Uterus (tissue), 4 donors: ENCODE data around the gene MOB4. TPM values are rescaled to one million over a fixed set of nuclear protein-coding genes. Genes with fewer than 3 reads are reported as not detected.

ENCODE experiments used
- DNase-seq, 2 donors: peaks; one replicate each; pipeline ENCODE4 v3.0.0-alpha.2; 2019 to 2020
- H3K27ac ChIP-seq, 2 donors: fragments of 200-600 bp; sonication (generic); 1 replicate in 1 of 2; 2 replicates in 1 of 2; pipeline ENCODE4 v1.5.1; 2016 to 2018
- H3K27me3 ChIP-seq, 2 donors: fragments of 200-600 bp; sonication (generic); one replicate each; pipeline ENCODE4 v1.5.1; 2018 to 2019; ENCODE audit warnings: control low read depth in 1 of 2
- H3K36me3 ChIP-seq, 2 donors: fragments of 200-600 bp; sonication (generic); one replicate each; pipeline ENCODE4 v1.5.1; 2019; ENCODE audit warnings: control low read depth in 1 of 2
- H3K4me1 ChIP-seq, 2 donors: fragments of 200-600 bp; sonication (generic); one replicate each; pipeline ENCODE4 v1.5.1; 2018 to 2019; ENCODE audit warnings: control low read depth in 1 of 2
- H3K4me3 ChIP-seq, 2 donors: fragments of 200-600 bp; sonication (generic); 1 replicate in 1 of 2; 2 replicates in 1 of 2; pipeline ENCODE4 v1.5.1; 2018 to 2019; ENCODE audit warnings: mild to moderate bottlenecking in 1 of 2
- H3K9me3 ChIP-seq, 2 donors: fragments of 200-600 bp; sonication (generic); one replicate each; pipeline ENCODE4 v1.5.1; 2019; ENCODE audit warnings: control low read depth in 1 of 2
- CTCF ChIP-seq, 4 experiments: fragments of 200-600 bp in 2 of 4; fragments of 450-650 bp in 2 of 4; sonication (generic) in 2 of 4; IDR thresholded peaks; one replicate each; pipeline ENCODE4 v1.5.1; 2016 to 2019; ENCODE audit warnings: antibody characterized with exemption in 4 of 4, mild to moderate bottlenecking in 2 of 4, moderate library complexity in 1 of 4
- POLR2A ChIP-seq, 2 donors: fragments of 450-650 bp; IDR thresholded peaks; one replicate each; pipeline ENCODE4 v1.6.1; 2016; ENCODE audit warnings: antibody characterized with exemption in 2 of 2, mild to moderate bottlenecking in 1 of 2, moderate library complexity in 1 of 2
- intact Hi-C: fragments of 100-400 bp; cut with DNase I; formaldehyde crosslinking; loops from one replicate; pipeline ENCODE4 v1.15.1; 2023; ENCODE audit warnings: low total_unique reads
- total RNA-seq, 4 donors: library from RNA; depleted of rRNA in 3 of 4; stranded (reverse); fragments of >200 nt in 3 of 4; gene quantifications; one replicate each; pipeline versions ENCODE4 v1.1.0 to v1.2.4, GENCODE V29; 2014 to 2023
- donor health status: DM: yes; HTN: yes; CAD: no.

MOB4 gene
- total RNA-seq, 4 donors from 2014 or later = 23.3 to 58.6 (median 43.0) TPM

- no peak overlapping the region for H3K4me3 ChIP-seq
- no peaks in the 10 kb centered on the region for H3K9me3 ChIP-seq
- H3K27me3 ChIP-seq = no peaks in the 10 kb centered on the region
- no peaks in the 10 kb centered on the region for H3K36me3 ChIP-seq
- intact Hi-C loops = no loop called here
- no peak for TF ChIP-seq POLR2A (IDR thresholded peaks at IDR 0.05)
- TF ChIP-seq CTCF (IDR thresholded peaks at IDR 0.05) = no peak
- peak overlapping the region in 1 of 2 donors; percentile 99 for H3K27ac ChIP-seq
- DNase-seq = no peak
- H3K4me1 ChIP-seq = peaks cover 0 to 14% of the 10 kb centered on the region in 2 donors
Observed at GRCh38 chr2:197502201-197502600, 13.7 kb upstream of the MOB4 start.

- intact Hi-C loops = no loop called here
- Histone ChIP-seq H3K27ac (peak overlapping the region in 1 of 2 donors; percentile 99), H3K4me3 (no peak overlapping the region)
Observed at GRCh38 chr2:197502685-197503084, 13.2 kb upstream of the MOB4 start.

GRCh38 chr2:197504000-197504399, 11.9 kb upstream of the MOB4 start:
- no peak for DNase-seq
- intact Hi-C loops = no loop called here
- no peaks in the 10 kb centered on the region for H3K27me3 ChIP-seq

More at GRCh38 chr2:197502685-197503084, 13.2 kb upstream of the MOB4 start:
- TF ChIP-seq CTCF (IDR thresholded peaks at IDR 0.05) = no peak
- no peak for TF ChIP-seq POLR2A (IDR thresholded peaks at IDR 0.05)
- Histone ChIP-seq H3K36me3 (no peaks in the 10 kb centered on the region), H3K27me3 (no peaks in the 10 kb centered on the region), H3K9me3 (no peaks in the 10 kb centered on the region), H3K4me1 (peaks cover 0 to 10% of the 10 kb centered on the region in 2 donors)
- no peak for DNase-seq

GRCh38 chr2:197504512-197504911, 11.4 kb upstream of the MOB4 start:
- no peak overlapping the region for H3K27ac ChIP-seq
- no peaks in the 10 kb centered on the region for H3K27me3 ChIP-seq
- intact Hi-C loops = no loop called here
- TF ChIP-seq POLR2A (IDR thresholded peaks at IDR 0.05) (no peak), CTCF (IDR thresholded peaks at IDR 0.05) (no peak)
- no peak overlapping the region for H3K4me3 ChIP-seq
- H3K9me3 ChIP-seq = no peaks in the 10 kb centered on the region
- no peak for DNase-seq
- peaks cover 0 to 4% of the 10 kb centered on the region in 2 donors for H3K4me1 ChIP-seq
- H3K36me3 ChIP-seq = no peaks in the 10 kb centered on the region

More at GRCh38 chr2:197504000-197504399, 11.9 kb upstream of the MOB4 start:
- TF ChIP-seq POLR2A (IDR thresholded peaks at IDR 0.05) (no peak), CTCF (IDR thresholded peaks at IDR 0.05) (no peak)
- H3K27ac ChIP-seq = no peak overlapping the region
- no peaks in the 10 kb centered on the region for H3K9me3 ChIP-seq
- H3K36me3 ChIP-seq = no peaks in the 10 kb centered on the region
- peaks cover 0 to 4% of the 10 kb centered on the region in 2 donors for H3K4me1 ChIP-seq
- H3K4me3 ChIP-seq = no peak overlapping the region

GRCh38 chr2:197506658-197507057, 9.2 kb upstream of the MOB4 start:
- Histone ChIP-seq H3K27me3 (no peaks in the 10 kb centered on the region), H3K4me3 (no peak overlapping the region), H3K9me3 (no peaks in the 10 kb centered on the region), H3K4me1 (peaks cover 0 to 4% of the 10 kb centered on the region in 2 donors), H3K36me3 (no peaks in the 10 kb centered on the region), H3K27ac (no peak overlapping the region)
- TF ChIP-seq POLR2A (IDR thresholded peaks at IDR 0.05) (no peak), CTCF (IDR thresholded peaks at IDR 0.05) (no peak)
- DNase-seq = no peak
- intact Hi-C loops = no loop called here
